Measurements from ENCODE around the gene EGFLAM.

- no peak for TF ChIP-seq REST (IDR thresholded peaks at IDR 0.05; ENCODE audit: unreplicated experiment)
- TF ChIP-seq ZNF462 (CRISPR knock-in tag; IDR thresholded peaks at IDR 0.05): no peak
- no peak for TF ChIP-seq CTCF (conservative IDR thresholded peaks at IDR 0.05; ENCODE audit: low read depth in 2 of 2)
- no peak for TF ChIP-seq JUNB (IDR thresholded peaks at IDR 0.05; ENCODE audit: unreplicated experiment)
Observed at GRCh38 chr5:38433160-38433861, 175.0 kb downstream of the EGFLAM start.

Data from GM23338 (cell line).